Endodermal cell (in vitro differentiated cells): ENCODE results near the gene EIF3I. TPM values are rescaled to one million over a fixed set of nuclear protein-coding genes. Genes with fewer than 3 reads are reported as not detected.

Source experiments
- DNase-seq: peaks from one replicate; pipeline ENCODE4 v3.0.0-alpha.2; 2017
- H3K27ac ChIP-seq: 2 replicates; pipeline ENCODE4 v1.5.1; 2013; ENCODE audit warnings: mild to moderate bottlenecking, low read depth, low read length, moderate library complexity
- H3K27me3 ChIP-seq: 2 replicates; pipeline ENCODE4 v1.6.1; 2013; ENCODE audit warnings: mild to moderate bottlenecking, low read length, moderate library complexity; ENCODE audit not compliant: insufficient read depth, control insufficient read depth, poor library complexity, severe bottlenecking
- H3K36me3 ChIP-seq: 2 replicates; pipeline ENCODE4 v1.7.0; 2013; ENCODE audit warnings: mild to moderate bottlenecking, low read length, moderate library complexity; ENCODE audit not compliant: control insufficient read depth, insufficient read depth
- H3K4me1 ChIP-seq: one replicate; pipeline ENCODE4 v1.7.0; 2013; ENCODE audit warnings: low read length; ENCODE audit not compliant: control insufficient read depth, insufficient read depth
- H3K4me3 ChIP-seq: 2 replicates; pipeline ENCODE4 v1.5.1; 2013; ENCODE audit warnings: mild to moderate bottlenecking, low read length, moderate library complexity
- H3K9ac ChIP-seq: 2 replicates; pipeline ENCODE4 v1.6.1; 2013; ENCODE audit warnings: mild to moderate bottlenecking, low read length, moderate library complexity; ENCODE audit not compliant: poor library complexity, severe bottlenecking; ENCODE audit errors: extremely low read depth
- H3K9me3 ChIP-seq: 2 replicates; pipeline ENCODE4 v1.6.1; 2013; ENCODE audit warnings: mild to moderate bottlenecking, low read length, moderate library complexity; ENCODE audit not compliant: control insufficient read depth
- H3K27ac Mint-ChIP-seq: 2 replicates; pipeline ENCODE4 v1.8.0; 2020; ENCODE audit warnings: mixed read lengths
- H3K27me3 Mint-ChIP-seq: 2 replicates; pipeline ENCODE4 v1.8.0; 2021; ENCODE audit warnings: mild to moderate bottlenecking, mixed read lengths; ENCODE audit not compliant: insufficient read depth
- H3K36me3 Mint-ChIP-seq: 2 replicates; pipeline ENCODE4 v1.8.0; 2020; ENCODE audit warnings: low read depth, mixed read lengths
- H3K4me1 Mint-ChIP-seq: 2 replicates; pipeline ENCODE4 v1.8.0; 2020; ENCODE audit warnings: mixed read lengths
- H3K4me3 Mint-ChIP-seq: 2 replicates; pipeline ENCODE4 v1.8.0; 2020; ENCODE audit warnings: mild to moderate bottlenecking, moderate library complexity, mixed read lengths
- H3K9me3 Mint-ChIP-seq: 2 replicates; pipeline ENCODE4 v1.8.0; 2020; ENCODE audit warnings: mild to moderate bottlenecking, mixed read lengths
- WGBS, 2 experiments: methylation state at CpG; one replicate each; pipeline versions ENCODE4 v1.1.5 to v1.1.7; 2013; ENCODE audit warnings: missing lambda C conversion rate in 2 of 2, mixed read lengths in 1 of 2; ENCODE audit not compliant: insufficient coverage in 1 of 2, insufficient read length in 1 of 2; 5-methylcytosine and 5-hydroxymethylcytosine counted together
- total RNA-seq, 2 donors: library from RNA; stranded (reverse); fragmentation: NEBNext Ultra II Directional in 1 of 2; extraction: Animal tissue kit (Norgen Biotek cat#: 25700) in 1 of 2; gene quantifications; 2 replicates in 1 of 2; 3 replicates in 1 of 2; pipeline ENCODE4 v1.2.1, GENCODE V29; 2021
- TF ChIP-seq, protein P1 (sequence below): fragments of 200-600 bp; sonication (generic); conservative IDR thresholded peaks from 2 replicates; pipeline ENCODE4 v1.5.0; 2021; ENCODE audit warnings: antibody characterized with exemption, mild to moderate bottlenecking

EIF3I gene
- total RNA-seq, 2 donors from 2014 or later: 194 to 198 TPM

DNA sequence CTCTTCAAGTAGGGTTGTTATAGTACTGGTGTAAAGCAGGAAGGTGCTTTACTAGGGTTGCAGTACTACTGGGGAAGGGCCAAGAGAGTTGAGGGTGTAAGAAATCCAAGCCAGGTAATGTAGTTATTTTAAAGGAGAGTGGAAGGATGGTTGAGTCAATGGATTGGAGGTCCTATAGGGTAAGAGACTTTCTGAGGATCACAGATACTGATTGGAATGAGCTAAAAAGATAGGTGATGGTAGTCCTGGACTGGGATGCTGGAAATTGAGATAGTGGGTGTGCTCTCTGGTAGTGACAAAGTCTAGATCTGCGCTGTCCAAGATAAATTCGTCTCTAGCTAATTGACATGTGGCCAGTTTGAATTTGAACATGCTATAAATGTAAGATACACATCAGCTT is 35.7 kb upstream of the EIF3I start:
- no peaks in the 10 kb centered on the region for H3K9me3 ChIP-seq
- no peak overlapping the region for H3K4me3 ChIP-seq
- Mint-ChIP-seq H3K36me3 (peaks cover 76% of the 10 kb centered on the region), H3K4me3 (no peak overlapping the region), H3K9me3 (no peaks in the 10 kb centered on the region), H3K27me3 (no peaks in the 10 kb centered on the region), H3K4me1 (peaks cover 1% of the 10 kb centered on the region), H3K27ac (no peak overlapping the region)
- no peaks in the 10 kb centered on the region for H3K27me3 ChIP-seq
- WGBS, 2 experiments: 85 to 100% methylated on average over 1 to 2 of the region's 2 CpGs
- TF ChIP-seq, protein P1, sequence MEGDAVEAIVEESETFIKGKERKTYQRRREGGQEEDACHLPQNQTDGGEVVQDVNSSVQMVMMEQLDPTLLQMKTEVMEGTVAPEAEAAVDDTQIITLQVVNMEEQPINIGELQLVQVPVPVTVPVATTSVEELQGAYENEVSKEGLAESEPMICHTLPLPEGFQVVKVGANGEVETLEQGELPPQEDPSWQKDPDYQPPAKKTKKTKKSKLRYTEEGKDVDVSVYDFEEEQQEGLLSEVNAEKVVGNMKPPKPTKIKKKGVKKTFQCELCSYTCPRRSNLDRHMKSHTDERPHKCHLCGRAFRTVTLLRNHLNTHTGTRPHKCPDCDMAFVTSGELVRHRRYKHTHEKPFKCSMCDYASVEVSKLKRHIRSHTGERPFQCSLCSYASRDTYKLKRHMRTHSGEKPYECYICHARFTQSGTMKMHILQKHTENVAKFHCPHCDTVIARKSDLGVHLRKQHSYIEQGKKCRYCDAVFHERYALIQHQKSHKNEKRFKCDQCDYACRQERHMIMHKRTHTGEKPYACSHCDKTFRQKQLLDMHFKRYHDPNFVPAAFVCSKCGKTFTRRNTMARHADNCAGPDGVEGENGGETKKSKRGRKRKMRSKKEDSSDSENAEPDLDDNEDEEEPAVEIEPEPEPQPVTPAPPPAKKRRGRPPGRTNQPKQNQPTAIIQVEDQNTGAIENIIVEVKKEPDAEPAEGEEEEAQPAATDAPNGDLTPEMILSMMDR: no peak
- H3K4me1 ChIP-seq: no peaks in the 10 kb centered on the region
- H3K36me3 ChIP-seq: peaks cover 90% of the 10 kb centered on the region
- DNase-seq: no peak
- no peak overlapping the region for H3K9ac ChIP-seq
- H3K27ac ChIP-seq: no peak overlapping the region

DNA sequence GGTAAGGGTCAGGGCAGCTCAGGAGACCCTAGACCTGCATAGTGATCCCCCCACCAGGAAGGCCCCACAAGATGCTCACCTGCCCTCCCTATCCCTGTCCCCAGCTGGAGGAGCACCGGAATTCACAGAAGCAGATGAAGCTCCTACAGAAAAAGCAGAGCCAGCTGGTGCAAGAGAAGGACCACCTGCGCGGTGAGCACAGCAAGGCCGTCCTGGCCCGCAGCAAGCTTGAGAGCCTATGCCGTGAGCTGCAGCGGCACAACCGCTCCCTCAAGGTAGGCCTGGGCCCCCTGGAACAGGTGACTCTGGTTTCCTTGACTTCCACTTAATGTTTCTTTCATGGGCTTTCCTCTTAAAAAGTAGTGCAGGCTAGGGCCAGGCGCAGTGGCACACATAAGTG is 34.4 kb upstream of the EIF3I start:
- Mint-ChIP-seq H3K36me3 (peaks cover 79% of the 10 kb centered on the region), H3K27me3 (no peaks in the 10 kb centered on the region), H3K4me1 (no peaks in the 10 kb centered on the region), H3K27ac (no peak overlapping the region), H3K4me3 (no peak overlapping the region), H3K9me3 (no peaks in the 10 kb centered on the region)
- H3K9ac ChIP-seq: no peak overlapping the region
- peaks cover 90% of the 10 kb centered on the region for H3K36me3 ChIP-seq
- no peaks in the 10 kb centered on the region for H3K4me1 ChIP-seq
- TF ChIP-seq, protein P1: no peak
- no peak for DNase-seq
- H3K9me3 ChIP-seq: no peaks in the 10 kb centered on the region
- H3K27me3 ChIP-seq: no peaks in the 10 kb centered on the region
- H3K4me3 ChIP-seq: no peak overlapping the region
- WGBS, 2 experiments: 91 to 95% methylated on average over 7 to 9 of the region's 9 CpGs
- H3K27ac ChIP-seq: no peak overlapping the region

DNA sequence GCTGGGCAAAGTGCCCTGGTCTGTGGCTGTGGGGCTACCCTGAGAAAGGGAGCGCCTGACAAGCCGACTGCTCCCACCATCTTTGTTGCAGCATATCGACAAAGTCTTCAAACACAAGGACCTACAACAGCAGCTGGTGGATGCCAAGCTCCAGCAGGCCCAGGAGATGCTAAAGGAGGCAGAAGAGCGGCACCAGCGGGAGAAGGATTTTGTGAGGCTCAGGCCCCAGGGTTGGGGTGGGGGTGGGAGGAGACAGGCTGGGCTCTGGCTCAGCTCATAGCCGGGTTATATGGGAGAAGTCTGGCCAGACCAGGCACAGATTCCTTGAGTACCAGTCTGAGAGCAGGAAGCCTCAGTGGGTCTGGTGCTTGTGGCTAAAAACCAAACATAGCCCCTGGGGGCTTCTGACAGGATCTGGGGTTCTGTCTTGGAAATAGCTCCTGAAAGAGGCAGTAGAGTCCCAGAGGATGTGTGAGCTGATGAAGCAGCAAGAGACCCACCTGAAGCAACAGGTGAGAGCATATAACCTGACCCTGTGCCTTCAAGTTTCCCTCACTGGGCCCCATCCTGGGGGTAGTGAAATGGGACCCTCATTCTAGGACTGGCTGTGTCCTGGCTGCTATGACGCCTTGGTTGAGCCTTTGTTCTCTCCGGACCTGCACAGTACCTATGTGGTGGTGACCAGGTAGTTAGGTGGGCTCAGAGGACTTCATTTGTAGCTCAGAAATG is 29.8 kb upstream of the EIF3I start:
- Mint-ChIP-seq H3K36me3 (peaks cover 95% of the 10 kb centered on the region), H3K9me3 (no peaks in the 10 kb centered on the region), H3K27ac (peak overlapping the region; percentile 8), H3K4me3 (no peak overlapping the region), H3K27me3 (no peaks in the 10 kb centered on the region), H3K4me1 (no peaks in the 10 kb centered on the region)
- no peaks in the 10 kb centered on the region for H3K9me3 ChIP-seq
- no peak overlapping the region for H3K4me3 ChIP-seq
- H3K27me3 ChIP-seq: no peaks in the 10 kb centered on the region
- H3K36me3 ChIP-seq: peaks cover 96% of the 10 kb centered on the region
- H3K9ac ChIP-seq: no peak overlapping the region
- DNase-seq: no peak
- TF ChIP-seq, protein P1: no peak
- 94 to 97% methylated on average over 5 to 8 of the region's 8 CpGs for WGBS, 2 experiments
- H3K27ac ChIP-seq: no peak overlapping the region
- no peaks in the 10 kb centered on the region for H3K4me1 ChIP-seq
